Measurements from ENCODE around the gene USP17L29. TPM values are rescaled to one million over a fixed set of nuclear protein-coding genes. Genes with fewer than 3 reads are reported as not detected.
"Not testable (repeated sequence)": the region's sequence is repeated elsewhere in the genome, so short reads cannot be mapped to it uniquely, and the experiment has no call there.

USP17L29 gene
- total RNA-seq, 3 donors from 2014 or later (not counting 1 experiment from before 2014, with no cell fraction given): not detected

GRCh38 chr4:9350866-9351265 lies 2.6 kb upstream of the USP17L29 start:
- H3K9me3 ChIP-seq (ENCODE audit: control insufficient read depth, insufficient read depth, low read length); H3K27me3 ChIP-seq (ENCODE audit: control insufficient read depth, insufficient read depth, low read length); H3K27ac ChIP-seq (ENCODE audit: low read length); H3K4me3 ChIP-seq (ENCODE audit: low read length); DNase-seq; H3K4me1 ChIP-seq (ENCODE audit: control insufficient read depth, insufficient read depth, low read length); H3K9me3 Mint-ChIP-seq; H3K4me3 Mint-ChIP-seq; ATAC-seq; H3K36me3 ChIP-seq (ENCODE audit: control insufficient read depth, insufficient read depth, low read length); intact Hi-C loops (cut with micrococcal nuclease); H3K4me1 Mint-ChIP-seq; H3K27ac Mint-ChIP-seq; H3K27me3 Mint-ChIP-seq (ENCODE audit: low read depth in 2 of 2); H3K36me3 Mint-ChIP-seq: not testable (repeated sequence)
- 96% methylated on average over 10 of the region's 18 CpGs for WGBS (ENCODE audit: insufficient coverage)

GRCh38 chr4:9362829-9363228 lies 9.4 kb downstream of the USP17L29 start, which contains the start of gene USP17L30:
USP17L30 (plus strand) TSS chr4:9363129; CDS start chr4:9363129, 0 bp downstream.
- H3K27ac ChIP-seq (ENCODE audit: low read length); H3K36me3 ChIP-seq (ENCODE audit: control insufficient read depth, insufficient read depth, low read length); H3K4me1 ChIP-seq (ENCODE audit: control insufficient read depth, insufficient read depth, low read length); H3K9me3 Mint-ChIP-seq; H3K9me3 ChIP-seq (ENCODE audit: control insufficient read depth, insufficient read depth, low read length); H3K36me3 Mint-ChIP-seq; H3K4me3 ChIP-seq (ENCODE audit: low read length); DNase-seq; H3K27me3 Mint-ChIP-seq (ENCODE audit: low read depth in 2 of 2); H3K27ac Mint-ChIP-seq; H3K27me3 ChIP-seq (ENCODE audit: control insufficient read depth, insufficient read depth, low read length); intact Hi-C loops (cut with micrococcal nuclease); H3K4me1 Mint-ChIP-seq; H3K4me3 Mint-ChIP-seq; ATAC-seq: not testable (repeated sequence)
- no CpG with 5 or more reads among the region's 15 CpGs for WGBS (ENCODE audit: insufficient coverage)

- H3K4me1 Mint-ChIP-seq; H3K4me3 ChIP-seq (ENCODE audit: low read length); intact Hi-C loops (cut with micrococcal nuclease); H3K4me1 ChIP-seq (ENCODE audit: control insufficient read depth, insufficient read depth, low read length); H3K9me3 Mint-ChIP-seq; H3K9me3 ChIP-seq (ENCODE audit: control insufficient read depth, insufficient read depth, low read length); H3K27ac ChIP-seq (ENCODE audit: low read length); H3K36me3 Mint-ChIP-seq; H3K36me3 ChIP-seq (ENCODE audit: control insufficient read depth, insufficient read depth, low read length); DNase-seq; H3K27ac Mint-ChIP-seq; H3K27me3 ChIP-seq (ENCODE audit: control insufficient read depth, insufficient read depth, low read length); ATAC-seq: not testable (repeated sequence)
- peak overlapping the region; percentile 17 for H3K4me3 Mint-ChIP-seq
- WGBS (ENCODE audit: insufficient coverage): 91% methylated on average over 1 of the region's 1 CpG
- peaks cover 0 to 12% of the 10 kb centered on the region in 2 donors for H3K27me3 Mint-ChIP-seq (ENCODE audit: low read depth in 2 of 2)
These were observed 26.4 kb downstream of the USP17L29 start for GRCh38 chr4:9379881-9380280.

- H3K36me3 ChIP-seq (ENCODE audit: control insufficient read depth, insufficient read depth, low read length); H3K27me3 ChIP-seq (ENCODE audit: control insufficient read depth, insufficient read depth, low read length); H3K4me1 ChIP-seq (ENCODE audit: control insufficient read depth, insufficient read depth, low read length); H3K9me3 ChIP-seq (ENCODE audit: control insufficient read depth, insufficient read depth, low read length); H3K27ac Mint-ChIP-seq; H3K9me3 Mint-ChIP-seq; H3K36me3 Mint-ChIP-seq; intact Hi-C loops (cut with micrococcal nuclease); H3K27ac ChIP-seq (ENCODE audit: low read length); H3K4me1 Mint-ChIP-seq: not testable (repeated sequence)
- peak in 1 of 3 donors; percentile 39 for ATAC-seq
- 46% methylated on average over 25 of the region's 36 CpGs for WGBS (ENCODE audit: insufficient coverage)
- peaks cover 0 to 12% of the 10 kb centered on the region in 2 donors for H3K27me3 Mint-ChIP-seq (ENCODE audit: low read depth in 2 of 2)
- peak; percentile 15 to 21 for DNase-seq
- peak overlapping the region; percentile 32 for H3K4me3 ChIP-seq (ENCODE audit: low read length)
- H3K4me3 Mint-ChIP-seq: peak overlapping the region; percentile 40
- peak; percentile 62 for TF ChIP-seq CTCF (IDR thresholded peaks at IDR 0.05)
These were observed 27.6 kb downstream of the USP17L29 start for GRCh38 chr4:9381012-9381534.

GRCh38 chr4:9384126-9384525 lies 30.7 kb downstream of the USP17L29 start:
- no peaks in the 10 kb centered on the region for H3K36me3 ChIP-seq (ENCODE audit: control insufficient read depth, insufficient read depth, low read length)
- H3K4me3 ChIP-seq (ENCODE audit: low read length): no peak overlapping the region
- no peak overlapping the region for H3K4me3 Mint-ChIP-seq
- DNase-seq (no peak), ATAC-seq (no peak)
- peaks cover 0 to 4% of the 10 kb centered on the region in 2 donors for H3K4me1 Mint-ChIP-seq
- H3K27me3 ChIP-seq (ENCODE audit: control insufficient read depth, insufficient read depth, low read length): no peaks in the 10 kb centered on the region
- peaks cover 3% of the 10 kb centered on the region for H3K4me1 ChIP-seq (ENCODE audit: control insufficient read depth, insufficient read depth, low read length)
- TF ChIP-seq CTCF (IDR thresholded peaks at IDR 0.05): no peak
- H3K27ac ChIP-seq (ENCODE audit: low read length): no peak overlapping the region
- WGBS (ENCODE audit: insufficient coverage): 67% methylated on average over 1 of the region's 1 CpG
- H3K36me3 Mint-ChIP-seq: no peaks in the 10 kb centered on the region
- no peaks in the 10 kb centered on the region for H3K9me3 Mint-ChIP-seq
- no peak overlapping the region for H3K27ac Mint-ChIP-seq
- H3K9me3 ChIP-seq (ENCODE audit: control insufficient read depth, insufficient read depth, low read length): no peaks in the 10 kb centered on the region
- peaks cover 5 to 12% of the 10 kb centered on the region in 2 donors for H3K27me3 Mint-ChIP-seq (ENCODE audit: low read depth in 2 of 2)
- intact Hi-C loops (cut with micrococcal nuclease): no loop called here

GRCh38 chr4:9389001-9389400 lies 35.6 kb downstream of the USP17L29 start:
- H3K4me3 Mint-ChIP-seq; H3K36me3 Mint-ChIP-seq; DNase-seq; H3K4me1 ChIP-seq (ENCODE audit: control insufficient read depth, insufficient read depth, low read length); ATAC-seq; H3K36me3 ChIP-seq (ENCODE audit: control insufficient read depth, insufficient read depth, low read length); H3K27me3 Mint-ChIP-seq (ENCODE audit: low read depth in 2 of 2); H3K27ac ChIP-seq (ENCODE audit: low read length); H3K9me3 ChIP-seq (ENCODE audit: control insufficient read depth, insufficient read depth, low read length); intact Hi-C loops (cut with micrococcal nuclease); H3K27me3 ChIP-seq (ENCODE audit: control insufficient read depth, insufficient read depth, low read length); H3K9me3 Mint-ChIP-seq; H3K4me3 ChIP-seq (ENCODE audit: low read length); H3K27ac Mint-ChIP-seq; H3K4me1 Mint-ChIP-seq: not testable (repeated sequence)
- 50% methylated on average over 2 of the region's 2 CpGs for WGBS (ENCODE audit: insufficient coverage)
